GM23338 (cell line): Measurements from ENCODE around the gene PARD3. TPM values are rescaled to one million over a fixed set of nuclear protein-coding genes. Genes with fewer than 3 reads are reported as not detected.

Experiments
- ATAC-seq: fragments of 200-7000 bp; cut with Tn5 transposase; 3 replicates; pipeline ENCODE4 v1.9.1; 2020
- DNase-seq: peaks from one replicate; pipeline ENCODE4 v3.0.0-alpha.2; 2015; ENCODE audit warnings: low spot score
- H2AFZ ChIP-seq: fragments of 200-600 bp; sonication (generic); 2 replicates; pipeline ENCODE4 v1.8.0; 2016; ENCODE audit warnings: antibody characterized with exemption, mild to moderate bottlenecking, moderate library complexity
- H3F3A ChIP-seq: fragments of 200-600 bp; sonication (generic); replicated peaks from 2 replicates; pipeline ENCODE4 v1.8.0; 2017; ENCODE audit warnings: antibody characterized with exemption, mixed run types, low read depth
- H3K27ac ChIP-seq: fragments of 200-600 bp; sonication (generic); 2 replicates; pipeline ENCODE4 v1.6.1; 2016; ENCODE audit warnings: low read depth
- H3K27me3 ChIP-seq: fragments of 200-600 bp; sonication (generic); 2 replicates; pipeline ENCODE4 v1.8.0; 2016; ENCODE audit warnings: mild to moderate bottlenecking, mixed run types, moderate library complexity; ENCODE audit not compliant: insufficient read depth
- H3K36me3 ChIP-seq: fragments of 200-600 bp; sonication (generic); 2 replicates; pipeline ENCODE4 v1.8.0; 2016; ENCODE audit warnings: mild to moderate bottlenecking; ENCODE audit not compliant: insufficient read depth
- H3K4me1 ChIP-seq: fragments of 200-600 bp; sonication (generic); 2 replicates; pipeline ENCODE4 v1.8.0; 2016; ENCODE audit warnings: mild to moderate bottlenecking, moderate library complexity; ENCODE audit not compliant: insufficient read depth
- H3K4me2 ChIP-seq: fragments of 200-600 bp; sonication (generic); 2 replicates; pipeline ENCODE4 v1.7.1; 2017; ENCODE audit warnings: mixed run types
- H3K4me3 ChIP-seq: fragments of 200-600 bp; sonication (generic); 2 replicates; pipeline ENCODE4 v1.6.1; 2016; ENCODE audit warnings: mixed run types
- H3K79me2 ChIP-seq: fragments of 200-600 bp; sonication (generic); replicated peaks from 2 replicates; pipeline ENCODE4 v1.8.0; 2017; ENCODE audit warnings: mild to moderate bottlenecking; ENCODE audit not compliant: insufficient read depth
- H3K9me2 ChIP-seq: fragments of 200-600 bp; sonication (generic); 2 replicates; pipeline ENCODE4 v1.8.0; 2017; ENCODE audit not compliant: insufficient read depth
- H4K20me1 ChIP-seq: fragments of 200-600 bp; sonication (generic); replicated peaks from 2 replicates; pipeline ENCODE4 v1.8.0; 2017; ENCODE audit warnings: mild to moderate bottlenecking; ENCODE audit not compliant: insufficient read depth
- H3K27ac Mint-ChIP-seq: 2 replicates; pipeline ENCODE4 v1.8.0; 2020; ENCODE audit warnings: inconsistent platforms, mild to moderate bottlenecking, moderate library complexity, mixed read lengths
- H3K27me3 Mint-ChIP-seq: 3 replicates; pipeline ENCODE4 v1.8.0; 2022; ENCODE audit warnings: low read depth, mild to moderate bottlenecking, moderate library complexity, mixed read lengths, inconsistent platforms; ENCODE audit not compliant: insufficient read depth, poor library complexity
- H3K36me3 Mint-ChIP-seq: 3 replicates; pipeline ENCODE4 v1.8.0; 2021; ENCODE audit warnings: low read depth, mild to moderate bottlenecking, inconsistent platforms, moderate library complexity, mixed read lengths
- H3K4me1 Mint-ChIP-seq: 3 replicates; pipeline ENCODE4 v1.8.0; 2020; ENCODE audit warnings: mild to moderate bottlenecking, inconsistent platforms, mixed read lengths
- H3K4me3 Mint-ChIP-seq: 3 replicates; pipeline ENCODE4 v1.8.0; 2021; ENCODE audit warnings: moderate library complexity, mild to moderate bottlenecking, inconsistent platforms, mixed read lengths
- H3K9me3 Mint-ChIP-seq: 3 replicates; pipeline ENCODE4 v1.8.0; 2020; ENCODE audit warnings: moderate library complexity, mild to moderate bottlenecking, inconsistent platforms, mixed read lengths
- CTCF ChIP-seq, 2 experiments: fragments of 200-600 bp in 1 of 2; sonication (generic) in 1 of 2; conservative IDR thresholded peaks; 2 replicates each; pipeline versions ENCODE4 v1.5.1 to v1.6.1; 2016 to 2017; ENCODE audit warnings: antibody characterized with exemption in 2 of 2, low read depth in 2 of 2, mild to moderate bottlenecking in 2 of 2, moderate library complexity in 1 of 2
- ETS1 ChIP-seq: IDR thresholded peaks from 2 replicates; pipeline ENCODE4 v1.6.1; 2016; ENCODE audit warnings: antibody characterized with exemption
- EZH2 ChIP-seq: fragments of 200-600 bp; sonication (generic); IDR thresholded peaks from one replicate; pipeline ENCODE4 v1.8.0; 2017; ENCODE audit warnings: antibody characterized with exemption, mild to moderate bottlenecking, low read depth; ENCODE audit not compliant: unreplicated experiment
- JUNB ChIP-seq: IDR thresholded peaks from one replicate; pipeline ENCODE4 v1.6.1; 2016; ENCODE audit warnings: antibody characterized with exemption; ENCODE audit not compliant: unreplicated experiment
- NANOG ChIP-seq: IDR thresholded peaks from 2 replicates; pipeline ENCODE4 v1.6.1; 2016; ENCODE audit warnings: antibody characterized with exemption, borderline replicate concordance
- REST ChIP-seq: IDR thresholded peaks from one replicate; pipeline ENCODE4 v1.6.1; 2018; ENCODE audit warnings: antibody characterized with exemption; ENCODE audit not compliant: unreplicated experiment
- STAT1 ChIP-seq: IDR thresholded peaks from one replicate; pipeline ENCODE4 v1.6.1; 2016; ENCODE audit warnings: antibody characterized with exemption; ENCODE audit not compliant: unreplicated experiment
- ZNF114 ChIP-seq: fragments of 250-450 bp; sonication (Bioruptor Pico); IDR thresholded peaks from 2 replicates; pipeline ENCODE4 v1.5.0; 2020; ENCODE audit warnings: mild to moderate bottlenecking, moderate library complexity
- ZNF331 ChIP-seq: fragments of 250-450 bp; sonication (Bioruptor Pico); IDR thresholded peaks from 2 replicates; pipeline ENCODE4 v1.5.0; 2020; ENCODE audit warnings: low read depth, mild to moderate bottlenecking, moderate library complexity
- polyA plus RNA-seq: library from polyadenylated mRNA; unstranded; fragments of >200 nt; fragmentation: Nextera tagmentation; extraction: Ambion mirVana; gene quantifications from 2 replicates; pipeline ENCODE4 v1.2.1, GENCODE V29; 2016
- total RNA-seq: library from RNA; depleted of rRNA; stranded (reverse); fragments of >200 nt; shearing (Covaris generic); gene quantifications from 2 replicates; pipeline ENCODE4 v1.2.3, GENCODE V29; 2014

The PARD3 gene
- total and polyA plus RNA-seq, 2 experiments from 2014 or later = 30.2 to 51.4 TPM

- no peak for TF ChIP-seq CTCF (conservative IDR thresholded peaks at IDR 0.05; ENCODE audit: low read depth in 2 of 2)
- no peak for TF ChIP-seq EZH2
- TF ChIP-seq REST = no peak
- no peak for TF ChIP-seq STAT1
- no peak for TF ChIP-seq NANOG
- Histone ChIP-seq H3K27me3 (no peaks in the 10 kb centered on the region), H2AFZ (no peak overlapping the region), H3K27ac (no peak overlapping the region), H3K36me3 (no peaks in the 10 kb centered on the region), H3K79me2 (0 out of 2 replicates have a peak, but pooled peaks cover 3% of the 10 kb centered on the region), H3K4me3 (no peak overlapping the region), H3K4me1 (peaks cover 6% of the 10 kb centered on the region), H4K20me1 (no peaks in the 10 kb centered on the region; the same call in 1 of the 2 replicates), H3K9me2 (no peaks in the 10 kb centered on the region), H3K4me2 (no peak overlapping the region), H3F3A (no peaks in the 10 kb centered on the region)
- Mint-ChIP-seq H3K27ac (peak overlapping the region; percentile 16; the same call in 1 of the 2 replicates), H3K27me3 (peaks cover 4% of the 10 kb centered on the region), H3K4me3 (no peak overlapping the region), H3K36me3 (peaks cover 6% of the 10 kb centered on the region; the same call in 2 of the 3 replicates), H3K9me3 (no peaks in the 10 kb centered on the region), H3K4me1 (peaks cover 38% of the 10 kb centered on the region)
- ATAC-seq (no peak; the same call in 1 of the 3 replicates), DNase-seq (no peak)
These were observed 376.4 kb downstream of the PARD3 start for GRCh38 chr10:34438741-34439140.

GRCh38 chr10:34437906-34438305, 377.2 kb downstream of the PARD3 start:
- H3K9me2 ChIP-seq = no peaks in the 10 kb centered on the region
- peaks cover 6% of the 10 kb centered on the region for H3K4me1 ChIP-seq
- Mint-ChIP-seq H3K27ac (no peak overlapping the region), H3K4me1 (peaks cover 39% of the 10 kb centered on the region), H3K9me3 (no peaks in the 10 kb centered on the region), H3K27me3 (peaks cover 4% of the 10 kb centered on the region), H3K36me3 (no peaks in the 10 kb centered on the region), H3K4me3 (no peak overlapping the region)
- H3K4me3 ChIP-seq = no peak overlapping the region
- no peak overlapping the region for H2AFZ ChIP-seq
- no peaks in the 10 kb centered on the region for H3K27me3 ChIP-seq
- no peak overlapping the region for H3K4me2 ChIP-seq
- DNase-seq (no peak), ATAC-seq (peak; percentile 87)
- no peaks in the 10 kb centered on the region for H3K36me3 ChIP-seq
- H3K27ac ChIP-seq = no peak overlapping the region
- no peaks in the 10 kb centered on the region; the same call in 1 of the 2 replicates for H4K20me1 ChIP-seq
- H3K79me2 ChIP-seq = 0 out of 2 replicates have a peak, but pooled peaks cover 3% of the 10 kb centered on the region
- no peaks in the 10 kb centered on the region for H3F3A ChIP-seq
- TF ChIP-seq JUNB (no peak), NANOG (no peak), STAT1 (no peak), ZNF331 (CRISPR knock-in tag) (no peak), REST (no peak), ETS1 (no peak), ZNF114 (CRISPR knock-in tag) (no peak)
